ENCODE data around the gene IFI27L2. TPM values are rescaled to one million over a fixed set of nuclear protein-coding genes. Genes with fewer than 3 reads are reported as not detected.

Gene IFI27L2
- total RNA-seq, result 36.6 and 53.3 TPM in 2 replicates

DNA sequence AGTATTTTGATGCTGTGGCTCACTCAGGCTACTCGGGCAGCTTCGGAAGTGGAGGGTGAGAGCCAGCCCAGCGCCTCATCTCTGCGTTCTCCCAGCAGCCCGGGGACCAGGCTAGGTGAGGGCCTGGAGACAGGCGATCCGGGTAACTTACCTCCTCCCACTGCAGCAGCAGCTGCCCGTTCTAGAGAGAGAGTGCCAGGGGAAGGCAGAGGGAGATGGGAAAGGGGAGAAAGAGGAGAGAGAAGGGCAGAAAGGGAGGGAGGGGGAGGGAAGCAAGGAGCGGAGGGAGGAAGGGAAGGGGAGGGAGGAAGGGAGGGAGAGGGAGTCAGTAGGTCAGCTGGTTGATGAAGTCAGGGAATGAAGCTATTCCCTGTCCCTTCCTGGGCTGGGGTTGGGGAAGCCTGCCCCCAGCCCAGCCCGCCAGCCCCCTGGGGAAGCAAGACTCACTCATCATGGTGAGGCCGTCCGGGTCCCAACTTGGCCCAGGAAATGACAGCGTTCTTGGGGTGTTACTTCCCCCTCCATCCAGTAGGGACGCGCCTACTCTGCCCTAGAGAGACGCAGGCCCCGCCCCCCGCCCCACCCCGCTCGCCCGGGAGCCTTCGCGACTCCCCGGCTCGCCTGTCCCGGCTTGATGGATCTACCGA is at the start of gene IFI27L2:
TSS of gene IFI27L2 (minus strand) at position 494 of the 647 bp plus-strand sequence. CDS start at position 454, 40 bp downstream.

DNA sequence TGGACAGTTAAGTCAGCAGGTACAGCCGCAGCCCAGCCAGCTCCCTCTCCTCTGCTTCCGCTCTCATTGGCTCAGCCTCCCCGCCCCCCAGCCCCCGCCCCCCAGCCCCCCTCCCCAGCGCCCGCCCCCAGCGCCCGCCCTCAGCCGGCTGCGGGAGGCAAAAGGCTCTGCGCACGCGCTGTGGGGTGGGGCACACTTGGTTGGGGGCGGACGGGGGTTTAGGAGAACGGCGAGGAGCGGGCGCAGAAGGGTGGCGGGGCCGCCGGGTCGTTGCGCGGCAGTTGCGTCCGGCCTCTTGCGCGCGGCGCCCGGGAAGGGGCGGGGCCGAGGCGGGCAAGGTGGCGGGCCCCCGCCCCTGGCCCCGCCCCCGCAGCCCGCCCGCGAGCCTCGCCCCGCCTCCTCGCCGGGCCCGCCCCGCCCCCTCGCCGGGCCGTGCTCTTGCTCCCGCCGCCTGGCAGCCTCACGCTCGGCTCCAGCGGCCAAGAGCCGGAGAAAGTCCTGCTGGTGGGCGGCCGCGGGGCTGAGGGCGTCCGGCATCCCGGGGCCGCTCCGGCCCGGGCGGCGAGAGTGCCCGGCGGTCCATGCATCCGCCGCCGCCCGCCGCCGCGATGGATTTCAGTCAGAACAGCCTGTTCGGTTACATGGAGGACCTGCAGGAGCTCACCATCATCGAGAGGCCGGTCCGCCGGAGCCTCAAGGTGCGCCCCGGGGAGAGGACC is 44.6 kb upstream of the IFI27L2 start, which contains the start of gene PPP4R4:
TSS of gene PPP4R4 (plus strand) at position 438 of the 719 bp plus-strand sequence. CDS start at position 582, 144 bp downstream.

DNA sequence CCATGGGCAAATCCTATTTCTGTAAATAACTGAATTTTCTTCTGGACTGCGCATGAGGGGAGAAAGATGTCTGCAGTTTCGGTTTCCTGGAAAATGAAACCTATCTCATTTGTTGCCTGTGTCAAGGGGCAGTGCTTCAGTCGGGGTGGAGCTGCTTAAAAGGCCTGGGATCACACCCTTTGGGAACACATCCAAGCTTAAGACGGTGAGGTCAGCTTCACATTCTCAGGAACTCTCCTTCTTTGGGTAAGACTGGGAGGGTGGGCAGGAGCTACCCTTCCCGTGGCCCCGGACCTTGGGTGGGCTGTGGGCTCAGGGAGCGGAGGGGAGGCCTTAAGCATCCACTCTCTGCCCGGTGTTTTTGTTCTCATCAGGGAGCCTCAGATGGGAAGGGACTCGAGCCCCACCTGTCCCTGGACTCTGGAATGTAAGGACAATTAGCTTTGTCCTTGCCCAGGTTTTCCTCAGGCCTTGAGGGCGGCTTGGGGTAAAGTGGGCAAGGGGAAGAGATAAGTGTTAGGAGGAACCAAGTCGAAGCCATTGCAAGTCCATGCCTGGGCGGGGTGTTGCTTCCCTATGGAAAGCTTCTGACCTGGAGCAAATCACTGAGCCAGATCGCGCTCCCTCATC is 18.7 kb downstream of the IFI27L2 start, which contains the start of gene IFI27:
TSS of gene IFI27 (plus strand) at position 185 of the 630 bp plus-strand sequence.

GRCh38 chr14:94080621-94081385 is 48.6 kb downstream of the IFI27L2 start, which contains the start of the genes DDX24 and IFI27L1:
TSS of gene DDX24 (minus strand) at chr14:94081202. CDS start at chr14:94079742, 1,460 bp downstream.
TSS of gene IFI27L1 (plus strand) at chr14:94081310. CDS start at chr14:94096938, 15,628 bp downstream.

Other genes starting within 250 kb of the IFI27L2 start
- not detected in 2 replicates for gene FAM181A, start 202.3 kb downstream of the IFI27L2 start, total RNA-seq
- gene ASB2, start 153.0 kb downstream of the IFI27L2 start, total RNA-seq, result not detected in 2 replicates
- not detected in 2 replicates for gene CCDC197, start 132.3 kb downstream of the IFI27L2 start, total RNA-seq
- 0.81 and 0.98 TPM in 2 replicates for gene OTUB2, start 103.3 kb downstream of the IFI27L2 start, total RNA-seq
- gene DDX24, start 48.4 kb downstream of the IFI27L2 start, total RNA-seq, result 99.5 and 120 TPM in 2 replicates
- gene IFI27L1, start 48.3 kb downstream of the IFI27L2 start, total RNA-seq, result 9.2 and 15.6 TPM in 2 replicates
- 6.8 and 24.6 TPM in 2 replicates for gene IFI27, start 18.9 kb downstream of the IFI27L2 start, total RNA-seq
- gene PPP4R4, start 44.7 kb upstream of the IFI27L2 start, total RNA-seq, result not detected in 2 replicates
- gene SERPINA10, start 163.7 kb upstream of the IFI27L2 start, total RNA-seq, result not detected in 2 replicates
- 3.5 TPM in 1 of 2 replicates, not detected in the other for gene SERPINA6, start 193.7 kb upstream of the IFI27L2 start, total RNA-seq
- not detected in 2 replicates for gene SERPINA2, start 237.1 kb upstream of the IFI27L2 start, total RNA-seq

Measured in cardiac ventricle fibroblast (primary cell).